ENCODE measurements around the gene G2E3.

The G2E3 gene

DNA sequence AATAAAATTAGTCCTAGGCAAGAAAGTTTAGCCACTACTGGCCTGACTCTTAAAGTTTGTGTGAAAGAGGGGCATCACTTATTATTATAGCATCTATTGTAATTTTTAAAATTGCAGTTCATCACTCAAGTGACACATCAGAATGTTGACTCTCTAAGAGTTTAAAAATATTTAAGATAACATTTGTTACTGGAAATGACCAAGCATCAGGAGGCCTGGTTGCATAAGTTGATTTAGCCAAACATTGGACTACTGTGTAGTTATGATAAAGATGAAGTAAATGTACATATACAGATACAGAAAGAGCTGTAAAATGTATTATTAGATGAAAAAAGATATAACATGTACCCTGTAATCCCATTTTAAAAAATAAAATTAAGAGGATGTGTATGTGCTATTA is 110.6 kb downstream of the G2E3 start:
- no peak for TF ChIP-seq SPI1 (IDR thresholded peaks at IDR 0.05; ENCODE audit: borderline replicate concordance, low read depth)
- no peak for TF ChIP-seq GABPA (IDR thresholded peaks at IDR 0.05; ENCODE audit: low read depth)
- Histone ChIP-seq H3K27ac (replicated peaks) (no peak overlapping the region), H3K27me3 (ENCODE audit: insufficient read depth, poor library complexity, severe bottlenecking) (no peaks in the 10 kb centered on the region), H3K4me3 (replicated peaks; ENCODE audit: insufficient read depth, low read length) (no peak overlapping the region)
- no peak for DNase-seq (ENCODE audit: low read depth in 1 of 2, low spot score in 1 of 2)
